Measurements from ENCODE around the gene RNASE2.
"Not testable (repeated sequence)": the region's sequence is repeated elsewhere in the genome, so short reads cannot be mapped to it uniquely, and the experiment has no call there.

GRCh38 chr14:20923766-20924297, 31.5 kb upstream of the RNASE2 start:
- TF ChIP-seq, protein P1, sequence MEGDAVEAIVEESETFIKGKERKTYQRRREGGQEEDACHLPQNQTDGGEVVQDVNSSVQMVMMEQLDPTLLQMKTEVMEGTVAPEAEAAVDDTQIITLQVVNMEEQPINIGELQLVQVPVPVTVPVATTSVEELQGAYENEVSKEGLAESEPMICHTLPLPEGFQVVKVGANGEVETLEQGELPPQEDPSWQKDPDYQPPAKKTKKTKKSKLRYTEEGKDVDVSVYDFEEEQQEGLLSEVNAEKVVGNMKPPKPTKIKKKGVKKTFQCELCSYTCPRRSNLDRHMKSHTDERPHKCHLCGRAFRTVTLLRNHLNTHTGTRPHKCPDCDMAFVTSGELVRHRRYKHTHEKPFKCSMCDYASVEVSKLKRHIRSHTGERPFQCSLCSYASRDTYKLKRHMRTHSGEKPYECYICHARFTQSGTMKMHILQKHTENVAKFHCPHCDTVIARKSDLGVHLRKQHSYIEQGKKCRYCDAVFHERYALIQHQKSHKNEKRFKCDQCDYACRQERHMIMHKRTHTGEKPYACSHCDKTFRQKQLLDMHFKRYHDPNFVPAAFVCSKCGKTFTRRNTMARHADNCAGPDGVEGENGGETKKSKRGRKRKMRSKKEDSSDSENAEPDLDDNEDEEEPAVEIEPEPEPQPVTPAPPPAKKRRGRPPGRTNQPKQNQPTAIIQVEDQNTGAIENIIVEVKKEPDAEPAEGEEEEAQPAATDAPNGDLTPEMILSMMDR (IDR thresholded peaks at IDR 0.05), result not testable (repeated sequence)
- not testable (repeated sequence) for TF ChIP-seq POLR2A (IDR thresholded peaks at IDR 0.05); EP300 (IDR thresholded peaks at IDR 0.05; ENCODE audit: low read depth); POLR2AphosphoS5 (IDR thresholded peaks at IDR 0.05)
